A375 (cell line): ENCODE data around the gene PTPRR. TPM values are rescaled to one million over a fixed set of nuclear protein-coding genes. Genes with fewer than 3 reads are reported as not detected.

Experiments used
- small RNA-seq: library from RNA; depleted of rRNA; stranded (forward); fragments of <200 nt; gene quantifications from one replicate; pipeline ENCODE3, GENCODE V24; 2014
- total RNA-seq: library from RNA; depleted of rRNA; stranded (reverse); fragments of >200 nt; shearing (Covaris generic); gene quantifications from 2 replicates; pipeline ENCODE4 v1.2.3, GENCODE V29; 2014; rRNA removed

PTPRR gene
- 3.0 and 4.1 TPM in 2 replicates for total RNA-seq

GRCh38 chr12:70920251-70920851, at the start of gene PTPRR:
Gene PTPRR (minus strand): TSS chr12:70920738. CDS start chr12:70920390, 348 bp downstream.

GRCh38 chr12:70637303-70638085, 283.0 kb downstream of the PTPRR start, which contains the start of gene PTPRB:
Gene PTPRB (minus strand): TSS chr12:70637429. CDS start chr12:70637395, 34 bp downstream.

Small RNAs within 50 kb of the gene (small RNA-seq; reads per million reads assigned to genes)
- gene RF00019: not detected

Other genes with a start within 250 kb of the PTPRR start
- gene TSPAN8, start 237.3 kb upstream of the PTPRR start, total RNA-seq: not detected in 2 replicates